Activated naive CD4-positive, alpha-beta T cell (primary cell): Measurements from ENCODE around the gene VGLL4.
"Not testable (repeated sequence)": the region's sequence is repeated elsewhere in the genome, so short reads cannot be mapped to it uniquely, and the experiment has no call there.

Experiments used
- DNase-seq, 4 experiments: peaks; one replicate each; lab custom pipeline; 2025; lab: John Stamatoyannopoulos, UW

Gene VGLL4

DNA sequence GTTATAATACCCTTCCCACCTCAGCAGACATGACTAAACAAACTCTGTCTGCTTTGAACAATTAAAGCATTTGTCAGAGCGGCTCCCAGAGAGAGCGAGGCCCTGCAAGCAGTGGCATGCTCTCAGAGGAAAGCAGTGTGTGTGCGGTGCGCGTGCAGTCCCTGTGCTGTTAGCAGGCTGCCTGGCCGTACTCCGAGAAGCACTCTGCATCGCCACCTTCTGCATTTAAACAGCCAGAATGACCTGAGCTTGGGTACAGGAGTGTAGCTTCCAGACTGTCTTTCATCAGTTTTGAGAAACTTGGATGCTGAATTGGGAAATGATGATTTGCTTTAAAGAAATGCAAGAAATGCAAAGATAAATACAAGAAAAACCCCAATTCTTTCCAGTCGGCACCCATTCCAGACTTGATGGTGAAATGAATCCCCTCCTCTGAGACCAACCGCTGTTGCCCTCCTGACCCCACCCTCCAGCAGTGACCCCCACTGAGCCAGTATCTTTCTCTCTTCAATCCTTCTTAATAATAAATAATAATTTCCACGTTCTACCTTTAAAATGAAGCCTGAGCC lies 113.5 kb downstream of the VGLL4 start:
- DNase-seq = no peak

DNA sequence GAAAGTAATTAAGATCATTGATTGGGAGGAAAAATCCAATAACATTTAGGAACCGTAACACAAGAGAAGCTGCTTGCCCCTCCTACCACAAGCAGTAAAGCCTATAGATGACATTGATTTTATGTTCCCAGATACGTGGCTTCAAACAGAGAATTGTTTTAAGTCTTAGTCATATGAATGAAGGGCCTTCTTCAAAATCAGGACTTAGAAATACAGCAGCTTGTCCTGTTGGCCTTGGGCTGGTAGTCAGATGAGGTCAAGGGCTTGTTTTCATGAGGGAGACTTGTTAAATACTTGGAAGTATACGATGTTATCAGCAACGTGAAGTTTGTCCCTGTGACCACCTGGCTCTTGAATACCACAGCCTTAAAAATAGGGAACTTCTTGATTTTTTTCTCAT lies 114.4 kb downstream of the VGLL4 start:
- no peak for DNase-seq

DNA sequence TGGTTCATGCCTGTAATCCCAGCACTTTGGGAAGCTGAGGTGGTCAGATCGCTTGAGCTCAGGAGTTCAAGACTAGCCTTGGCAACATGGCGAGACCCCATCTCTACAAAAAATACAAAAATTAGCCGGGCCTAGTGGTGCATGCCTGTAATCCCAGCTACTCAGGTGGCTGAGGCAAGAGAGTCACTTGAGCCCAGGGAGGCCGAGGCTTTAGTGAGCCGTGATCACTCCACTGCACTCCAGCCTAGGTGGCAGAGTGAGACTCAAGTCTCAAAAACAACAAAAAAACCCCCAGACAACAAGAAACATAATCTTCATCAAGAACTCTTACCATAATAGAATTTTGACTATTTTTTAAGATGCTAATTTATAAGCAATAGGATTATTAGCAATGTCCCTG lies 117.6 kb downstream of the VGLL4 start:
- DNase-seq = not testable (repeated sequence)

DNA sequence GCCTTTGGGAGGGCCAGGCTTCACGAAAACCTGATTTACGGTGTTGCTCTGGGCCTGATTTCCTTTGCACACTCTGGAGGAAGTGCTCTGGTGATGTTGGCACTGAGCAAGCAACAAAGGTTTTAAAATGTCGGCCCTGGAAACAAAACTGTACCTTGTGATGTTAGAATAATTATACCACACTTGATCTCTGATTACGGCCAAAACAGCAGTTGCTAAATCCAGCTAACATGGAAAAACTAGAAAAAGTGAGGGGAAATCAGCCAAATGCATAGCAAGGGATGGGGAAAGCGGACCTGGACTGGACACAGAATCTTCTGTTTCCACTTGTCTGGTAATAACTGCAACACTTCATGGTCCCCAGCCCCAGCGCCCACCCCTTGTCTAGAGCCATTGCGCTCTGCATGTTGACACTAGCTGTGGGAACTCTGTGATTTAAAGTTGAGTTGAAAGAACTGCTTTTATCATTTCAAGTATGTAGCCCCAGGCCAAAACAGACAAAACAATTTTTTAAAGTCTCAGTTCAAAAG lies 120.1 kb downstream of the VGLL4 start:
- DNase-seq = no peak

DNA sequence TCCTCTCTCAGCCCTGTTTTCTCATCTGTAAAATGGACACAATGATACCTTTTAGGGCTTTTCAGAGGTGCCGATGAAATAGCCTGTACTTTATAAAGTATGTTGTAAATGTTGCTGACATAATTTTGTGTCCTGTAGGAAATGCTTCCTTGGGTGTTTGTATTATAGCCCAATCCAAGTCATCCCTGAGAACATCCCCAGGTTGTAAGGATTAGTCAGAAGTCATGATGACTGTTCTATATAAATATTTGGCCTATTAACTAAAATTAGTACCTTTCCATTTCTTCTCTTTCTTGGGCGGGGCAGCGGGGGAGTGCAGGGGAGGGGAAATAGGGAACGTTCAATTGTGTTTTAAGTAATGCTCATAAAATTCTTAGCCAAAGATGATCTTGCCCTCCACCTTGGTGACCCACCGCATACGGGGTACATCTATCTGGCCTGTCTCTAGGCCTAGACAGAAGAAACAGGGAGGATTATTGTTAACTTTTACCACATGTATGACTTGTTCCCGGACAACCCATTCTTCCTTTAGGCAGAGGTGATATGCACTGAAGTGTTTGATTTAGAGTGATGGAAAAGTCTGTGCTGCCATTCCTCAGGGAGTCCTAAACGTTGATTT lies 120.7 kb downstream of the VGLL4 start:
- DNase-seq = no peak

DNA sequence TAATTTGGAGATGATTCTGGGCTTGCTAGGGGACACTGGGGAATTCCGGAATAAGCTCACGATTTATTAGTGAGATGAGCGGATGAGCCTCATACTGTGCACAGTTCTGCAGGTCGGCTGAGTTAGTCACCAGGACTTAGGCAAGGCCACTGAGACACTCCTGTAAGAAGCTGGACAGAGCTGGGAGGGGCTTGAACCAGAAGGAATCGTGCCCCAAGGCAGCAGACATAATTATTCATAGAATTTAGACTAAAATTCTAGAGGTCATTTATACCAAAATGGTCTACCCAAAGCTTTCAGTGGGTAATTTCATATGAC lies 121.4 kb downstream of the VGLL4 start:
- DNase-seq = no peak

DNA sequence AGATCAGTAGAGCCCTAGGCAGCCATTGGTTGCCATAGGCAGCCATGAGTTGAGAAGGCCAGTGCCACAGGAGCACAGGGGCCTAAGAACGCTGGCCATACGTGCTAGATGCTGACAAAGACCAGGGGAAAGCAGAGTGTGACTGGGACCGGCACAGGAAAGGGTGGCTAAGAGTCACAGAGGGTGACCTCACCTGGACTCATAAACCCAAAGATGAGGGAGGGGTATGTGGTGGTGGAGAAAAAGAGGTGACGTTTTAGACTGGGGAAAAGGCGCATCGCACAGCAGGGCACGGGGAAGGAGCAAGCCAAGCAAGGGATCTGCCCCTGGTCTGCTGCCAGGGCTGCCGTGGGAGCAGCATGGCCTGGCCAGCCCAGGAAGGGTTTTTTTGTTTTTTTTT lies 122.5 kb downstream of the VGLL4 start:
- DNase-seq = no peak

DNA sequence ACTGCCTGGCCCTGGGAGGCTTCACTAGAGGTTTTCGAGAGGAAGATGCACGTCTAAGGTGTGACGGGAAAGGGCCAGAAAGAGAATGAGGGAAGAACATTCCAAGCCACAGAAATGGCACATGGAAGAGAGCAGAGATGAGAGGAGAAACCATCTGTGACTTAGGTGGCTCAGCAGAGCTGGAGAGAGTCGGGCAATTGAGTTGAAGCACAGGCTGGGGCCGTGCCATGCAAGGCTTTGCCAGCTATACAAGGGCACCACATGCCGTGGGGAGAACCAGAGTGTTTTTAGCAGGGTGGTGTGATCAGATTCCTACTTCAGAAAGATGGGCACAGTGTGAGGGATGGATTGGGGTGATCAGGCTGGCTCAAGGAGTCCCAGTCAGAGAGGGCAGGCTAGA lies 126.1 kb downstream of the VGLL4 start:
- no peak for DNase-seq

DNA sequence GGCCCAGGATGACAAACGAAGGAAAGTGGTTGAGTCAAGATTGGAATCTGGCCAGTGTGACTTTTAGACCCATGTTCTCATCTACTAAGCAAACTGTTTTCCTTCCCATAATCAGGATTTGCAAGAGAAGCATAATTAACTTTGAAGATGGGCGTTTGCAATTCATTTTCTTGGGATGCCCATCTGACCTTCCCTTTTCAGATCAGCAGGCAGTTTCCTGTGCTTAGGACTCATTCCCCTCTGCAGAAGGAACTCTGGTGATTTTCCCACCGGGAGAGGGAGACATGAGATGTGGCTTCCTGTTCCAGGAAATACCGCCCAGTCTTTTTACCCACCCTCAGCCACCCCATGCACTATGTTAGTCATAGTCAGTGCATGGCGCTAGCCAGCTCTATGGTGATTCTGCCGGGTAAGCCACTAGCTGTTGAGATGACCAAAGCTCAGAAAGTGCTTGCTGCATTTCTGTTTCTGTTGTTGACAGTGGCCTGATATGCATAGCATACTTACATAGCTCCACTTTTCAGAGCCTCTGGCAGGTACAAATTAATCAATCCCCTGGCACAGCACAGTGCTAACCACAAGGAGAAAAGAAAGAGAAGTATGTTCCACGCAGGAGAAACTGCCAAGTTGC lies 129.4 kb downstream of the VGLL4 start:
- no peak for DNase-seq

DNA sequence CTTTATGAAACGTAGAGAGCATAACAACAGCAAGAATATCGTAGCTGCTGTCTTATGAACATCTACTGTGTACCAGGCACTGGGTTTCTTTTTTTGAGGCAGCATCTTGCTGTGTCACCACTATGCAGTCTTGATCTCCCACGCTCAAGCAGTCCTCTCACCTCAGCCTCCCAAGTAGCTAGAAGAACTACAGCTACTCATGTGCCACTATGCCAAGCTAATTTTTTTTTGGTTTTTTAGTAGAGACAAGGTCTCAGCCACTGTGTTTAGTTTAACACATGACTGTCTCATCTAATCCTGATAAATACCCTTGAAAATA lies 129.9 kb downstream of the VGLL4 start:
- DNase-seq = no peak

DNA sequence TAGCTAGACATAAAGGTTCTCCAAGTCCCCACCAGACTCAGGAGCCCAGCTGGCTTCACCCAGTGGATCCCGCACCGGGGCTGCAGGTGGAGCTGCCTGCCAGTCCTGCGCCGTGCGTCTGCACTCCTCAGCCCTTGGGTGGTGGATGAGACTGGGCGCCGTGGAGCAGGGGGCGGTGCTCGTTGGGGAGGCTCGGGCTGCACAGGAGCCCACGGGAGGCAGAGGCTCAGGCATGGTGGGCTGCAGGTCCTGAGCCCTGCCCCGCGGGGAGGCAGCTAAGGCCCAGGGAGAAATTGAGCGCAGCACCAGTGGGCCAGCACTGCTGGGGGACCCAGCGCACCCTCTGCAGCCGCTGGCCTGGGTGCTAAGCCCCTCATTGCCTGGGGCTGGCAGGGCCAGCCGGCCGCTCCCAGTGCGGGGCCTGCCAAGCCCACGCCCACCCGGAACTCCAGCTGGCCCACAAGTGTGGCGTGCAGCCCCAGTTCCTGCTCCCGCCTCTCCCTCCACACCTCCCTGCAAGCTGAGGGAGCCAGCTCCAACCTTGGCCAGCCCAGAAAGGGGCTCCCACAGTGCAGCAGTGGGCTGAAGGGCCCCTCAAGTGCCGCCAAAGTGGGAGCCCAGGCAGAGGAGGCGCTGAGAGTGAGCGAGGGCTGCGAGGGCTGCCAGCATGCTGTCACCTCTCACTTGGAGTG lies 130.4 kb downstream of the VGLL4 start:
- not testable (repeated sequence) for DNase-seq

DNA sequence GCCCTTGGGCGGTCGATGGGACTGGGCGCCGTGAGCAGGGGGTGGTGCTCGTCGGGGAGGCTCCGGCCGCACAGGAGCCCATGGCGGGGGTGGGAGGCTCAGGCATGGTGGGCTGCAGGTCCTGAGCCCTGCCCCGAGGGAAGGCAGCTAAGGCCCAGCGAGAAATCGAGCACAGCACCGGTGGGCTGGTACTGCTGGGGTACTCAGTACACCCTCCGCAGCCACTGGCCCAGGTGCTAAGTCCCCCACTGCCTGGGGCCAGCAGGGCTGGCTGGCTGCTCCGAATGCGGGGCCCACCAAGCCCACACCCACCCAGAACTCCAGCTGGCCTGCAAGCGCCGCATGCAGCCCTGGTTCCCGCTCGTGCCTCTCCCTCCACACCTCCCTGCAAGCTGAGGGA lies 132.1 kb downstream of the VGLL4 start:
- DNase-seq = not testable (repeated sequence)

DNA sequence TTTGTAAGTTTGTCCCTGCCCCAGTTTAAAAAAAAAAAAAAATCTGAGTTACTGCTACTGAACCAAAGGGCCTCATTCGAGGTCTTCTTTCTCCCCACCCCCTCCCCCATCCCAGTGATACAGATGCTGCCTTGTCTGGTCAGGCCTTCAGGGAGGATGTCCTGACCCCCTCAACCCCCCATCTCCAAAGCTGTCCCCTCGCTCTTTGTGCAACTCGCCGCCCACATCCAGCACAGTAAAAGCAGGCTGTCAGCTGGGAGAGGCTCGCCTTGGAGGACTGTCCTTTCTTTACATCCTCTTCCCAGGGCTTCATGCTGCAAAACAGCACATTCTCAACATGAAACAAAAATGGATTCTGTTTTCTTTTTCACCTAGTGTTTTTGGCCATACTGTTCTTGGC lies 133.4 kb downstream of the VGLL4 start:
- no peak for DNase-seq

DNA sequence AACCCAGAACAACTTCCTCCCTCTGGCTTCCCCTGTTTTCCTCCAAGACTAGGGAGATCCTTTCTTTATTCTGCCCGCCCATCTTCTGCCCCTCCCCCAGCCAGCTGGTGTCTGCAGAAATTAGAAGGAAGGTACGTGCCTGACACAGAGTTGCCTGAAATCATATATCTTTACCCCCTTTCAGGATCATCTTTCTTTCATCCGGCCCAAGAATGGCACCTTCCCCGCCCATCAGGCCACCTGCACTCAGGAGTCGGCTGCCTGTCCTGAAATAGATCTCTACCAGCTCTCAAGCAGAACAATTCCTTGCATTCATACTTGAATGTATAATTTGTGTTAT lies 133.7 kb downstream of the VGLL4 start:
- DNase-seq = no peak

DNA sequence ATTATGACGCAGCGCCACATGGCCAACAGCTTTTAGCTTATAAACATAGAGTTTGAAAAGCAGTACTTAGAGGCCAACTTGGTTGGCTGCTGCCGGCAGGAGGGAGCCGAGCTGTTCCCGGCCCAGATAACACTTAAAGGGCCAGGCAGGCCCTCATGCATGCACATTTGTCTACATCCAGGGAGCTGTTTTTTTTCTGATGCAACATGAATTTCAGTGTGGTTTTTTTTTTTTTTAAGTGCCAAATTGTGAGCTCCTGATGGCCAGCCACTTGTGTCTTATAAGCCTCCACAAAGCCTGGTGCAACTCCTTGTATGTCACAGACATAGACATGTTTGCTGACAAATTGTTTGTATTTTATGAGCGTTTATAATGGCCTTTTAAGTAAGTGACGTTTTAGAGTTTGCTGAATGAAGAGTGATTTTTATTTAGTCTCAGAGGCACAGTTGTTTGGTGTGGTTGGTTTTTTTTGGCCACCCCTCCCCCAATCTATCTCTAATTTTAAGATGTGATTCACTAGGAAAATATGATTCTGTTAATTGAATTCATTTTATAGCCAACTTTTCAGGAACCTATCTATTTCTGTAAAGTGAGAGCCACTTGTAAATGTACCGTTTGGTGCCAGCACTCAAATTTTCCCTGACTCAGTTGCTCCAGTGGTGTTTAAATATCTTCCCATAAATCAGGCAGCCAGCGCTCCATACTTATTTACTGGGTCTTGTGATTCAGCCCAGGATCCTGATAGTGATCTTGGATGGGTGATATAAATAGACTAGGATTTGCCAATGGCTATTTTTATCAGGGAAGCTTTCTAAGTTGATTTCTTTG lies 134.3 kb downstream of the VGLL4 start:
- DNase-seq = no peak

DNA sequence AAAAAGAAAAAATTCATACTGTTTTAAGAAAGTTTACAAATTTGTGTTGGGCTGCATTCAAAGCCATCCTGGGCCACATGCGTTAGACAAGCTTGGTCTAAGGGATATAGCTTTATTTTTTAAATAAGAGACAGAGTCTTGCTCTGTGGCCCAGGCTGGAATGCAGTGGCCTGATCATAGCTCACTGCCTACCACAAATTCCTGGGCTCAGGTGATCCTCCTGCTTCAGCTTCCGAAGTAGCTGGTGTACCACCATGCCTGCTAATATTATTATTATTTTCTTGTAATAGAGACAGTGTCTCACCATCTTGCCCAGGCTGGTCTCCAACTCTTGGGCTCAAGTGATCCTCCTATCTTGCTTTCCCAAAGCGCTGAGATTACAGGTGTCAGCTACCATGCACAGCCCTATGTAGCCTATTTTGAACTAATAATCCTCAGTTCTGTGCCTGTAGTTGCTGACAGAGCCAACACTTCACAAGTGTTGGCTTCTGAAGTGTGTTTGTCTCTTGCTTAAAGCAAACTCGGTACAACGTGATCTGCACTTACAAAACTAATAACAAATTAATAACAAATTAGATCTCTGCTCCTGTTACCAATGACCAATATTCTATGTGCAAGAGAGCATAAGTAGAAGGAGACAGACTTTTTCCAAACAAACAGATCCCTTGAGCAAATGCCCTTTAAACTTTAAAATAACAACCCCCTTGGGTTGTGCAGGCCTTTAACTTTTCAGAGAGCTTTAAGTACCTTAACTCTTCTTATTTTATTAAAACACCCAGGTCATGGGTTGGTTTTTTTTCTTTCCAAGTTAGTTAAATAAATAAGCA lies 135.2 kb downstream of the VGLL4 start:
- no peak for DNase-seq

DNA sequence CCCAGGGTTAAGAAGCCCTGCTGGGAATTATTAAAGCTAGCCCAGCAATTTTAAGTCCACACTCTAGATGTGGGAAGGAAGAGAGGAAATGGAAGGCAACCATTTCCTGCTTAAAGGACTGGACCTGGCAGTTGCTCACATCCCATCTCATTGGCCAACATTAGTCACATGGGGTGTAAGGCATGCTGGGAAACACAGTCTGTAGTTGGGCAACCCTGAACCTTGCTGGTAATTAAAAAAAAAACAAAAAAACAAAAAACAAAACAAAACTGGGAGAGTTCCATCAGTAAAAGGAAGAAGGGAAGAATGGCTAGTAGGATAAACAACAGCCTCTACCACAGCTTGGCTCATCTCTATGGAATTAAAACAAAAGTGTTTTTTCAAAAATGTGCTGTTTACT lies 136.0 kb downstream of the VGLL4 start:
- no peak for DNase-seq
